T-helper 22 cell (primary cell): ENCODE data around the gene EHD3.

ENCODE experiments used
- DNase-seq: peaks from one replicate; pipeline ENCODE4 v3.0.0-alpha.2; 2020; ENCODE audit warnings: low read depth

EHD3 gene

DNA sequence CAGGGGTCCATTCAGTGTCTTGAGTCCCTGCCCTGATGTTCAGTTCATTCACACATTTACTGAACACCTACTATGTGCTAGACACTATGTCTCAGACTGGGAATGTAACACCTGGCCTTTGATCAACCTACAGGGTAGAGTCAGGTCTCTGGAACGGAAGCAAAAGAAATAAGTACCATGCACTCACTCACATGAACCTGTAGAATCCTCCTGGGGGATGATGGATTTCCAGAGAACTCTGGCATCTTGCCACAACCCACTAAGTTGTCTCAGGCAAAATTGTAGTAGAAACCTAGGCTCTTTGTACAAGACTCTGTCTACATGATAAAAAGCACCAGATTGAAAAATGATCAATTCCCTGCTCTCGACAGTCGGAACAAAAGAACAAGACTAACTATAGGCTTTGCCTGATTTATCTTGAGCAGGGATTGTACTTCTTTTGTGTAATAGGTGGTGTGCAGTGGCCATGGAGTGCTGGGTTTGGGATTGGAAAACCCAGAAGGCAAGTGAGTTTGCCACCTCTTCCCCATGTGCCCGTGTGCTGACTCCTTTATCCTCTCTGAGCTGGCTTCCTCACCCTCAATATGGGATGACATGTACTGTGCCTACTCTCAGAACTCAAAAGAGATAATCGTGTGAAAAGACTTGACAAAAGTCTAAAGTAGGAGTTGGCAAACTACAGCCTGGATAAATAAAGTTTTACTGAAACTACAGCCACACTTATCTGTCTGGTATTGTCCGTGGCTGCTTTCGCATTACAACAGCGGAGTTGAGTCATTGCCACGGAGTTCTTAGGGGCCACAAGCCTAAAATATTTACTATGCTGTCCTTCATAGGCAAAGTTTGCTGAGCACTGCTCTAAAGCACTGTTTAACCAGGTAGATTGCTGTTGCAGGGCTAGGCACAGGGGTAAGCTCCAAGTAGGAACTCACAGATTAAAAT, 21.0 kb upstream of the EHD3 start:
- DNase-seq: no peak

GRCh38 chr2:31213601-31214443, 20.1 kb upstream of the EHD3 start:
- DNase-seq: no peak

DNA sequence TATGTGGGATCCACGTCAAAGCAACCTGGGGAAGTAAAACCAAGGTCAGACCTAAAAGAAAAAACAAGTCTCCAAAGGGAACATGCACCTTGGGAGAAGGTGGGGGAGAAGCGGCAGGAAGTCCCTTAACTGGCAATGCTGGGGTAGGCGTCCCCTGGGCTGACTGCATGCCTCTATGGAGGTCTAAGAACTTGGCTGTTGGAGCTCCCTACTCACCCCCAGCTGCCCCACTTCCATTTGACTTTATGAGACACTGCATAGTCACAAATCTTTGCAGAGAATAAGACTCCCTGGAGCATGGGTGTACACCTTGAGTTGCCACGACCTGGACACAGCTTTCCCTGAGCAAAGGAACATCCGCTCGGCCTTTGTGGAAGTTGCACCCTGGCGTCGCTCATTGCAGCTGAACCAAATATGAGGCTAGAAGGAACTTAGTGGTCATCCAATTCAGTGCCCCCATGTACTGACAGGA, 19.5 kb upstream of the EHD3 start:
- no peak for DNase-seq

DNA sequence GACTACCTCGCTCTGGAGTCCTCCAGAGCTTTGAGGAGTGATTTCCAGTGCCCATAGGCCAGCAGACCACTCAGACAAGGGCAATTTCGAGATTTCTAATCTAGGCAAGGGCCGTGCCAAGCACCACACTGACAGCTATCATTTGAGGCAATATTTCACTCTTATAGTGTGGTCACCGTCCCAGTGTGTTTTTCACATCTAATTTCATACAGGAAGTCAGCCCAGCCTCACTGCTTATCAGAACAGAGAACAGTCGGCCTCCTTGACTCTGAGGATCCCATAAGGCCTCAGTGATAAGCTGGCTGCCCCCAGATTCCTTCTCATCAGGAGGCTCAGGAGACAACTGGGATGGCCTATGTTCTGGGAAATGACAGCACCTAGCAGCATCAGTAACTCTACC, 17.2 kb upstream of the EHD3 start:
- no peak for DNase-seq

DNA sequence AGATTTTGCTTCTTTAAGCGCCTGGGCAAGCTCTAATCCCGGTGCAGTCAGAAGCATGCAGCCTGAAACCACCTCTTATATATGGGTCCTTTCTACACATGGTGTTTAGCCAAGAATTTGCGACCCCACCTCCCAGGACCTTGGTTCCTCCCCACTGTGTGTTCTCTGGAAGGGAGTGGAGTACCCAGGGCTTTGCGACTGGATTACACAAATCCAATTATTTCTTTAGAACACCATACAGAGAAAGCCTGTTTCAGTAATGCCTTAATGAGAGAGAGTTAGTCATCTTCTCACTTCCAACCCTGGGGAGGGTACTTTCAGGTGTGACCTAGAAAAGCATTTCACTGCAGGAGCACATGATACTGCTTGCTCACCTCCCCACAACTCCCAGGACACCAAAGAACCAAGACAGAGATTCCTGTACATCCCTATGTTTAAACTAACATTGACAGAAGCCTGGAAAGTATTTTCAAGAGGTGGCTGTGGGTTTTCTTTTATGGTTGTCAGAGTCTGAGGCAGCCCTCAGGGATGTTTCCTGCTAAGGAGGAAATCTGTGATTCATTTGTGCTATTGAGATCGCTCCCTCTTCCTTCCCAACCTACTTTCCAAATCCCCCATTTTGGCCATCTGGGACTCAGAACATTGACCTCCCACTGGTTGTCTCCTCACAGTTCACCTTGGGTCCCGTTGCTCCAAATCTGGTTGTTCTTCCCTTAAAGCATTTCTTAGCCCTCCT, 16.3 kb upstream of the EHD3 start, which contains the start of gene CAPN14:
Gene CAPN14, minus strand, starts transcription at position 51 of the 736 bp plus-strand sequence. CDS start 12,068 bp downstream, outside the sequence.
- no peak for DNase-seq

DNA sequence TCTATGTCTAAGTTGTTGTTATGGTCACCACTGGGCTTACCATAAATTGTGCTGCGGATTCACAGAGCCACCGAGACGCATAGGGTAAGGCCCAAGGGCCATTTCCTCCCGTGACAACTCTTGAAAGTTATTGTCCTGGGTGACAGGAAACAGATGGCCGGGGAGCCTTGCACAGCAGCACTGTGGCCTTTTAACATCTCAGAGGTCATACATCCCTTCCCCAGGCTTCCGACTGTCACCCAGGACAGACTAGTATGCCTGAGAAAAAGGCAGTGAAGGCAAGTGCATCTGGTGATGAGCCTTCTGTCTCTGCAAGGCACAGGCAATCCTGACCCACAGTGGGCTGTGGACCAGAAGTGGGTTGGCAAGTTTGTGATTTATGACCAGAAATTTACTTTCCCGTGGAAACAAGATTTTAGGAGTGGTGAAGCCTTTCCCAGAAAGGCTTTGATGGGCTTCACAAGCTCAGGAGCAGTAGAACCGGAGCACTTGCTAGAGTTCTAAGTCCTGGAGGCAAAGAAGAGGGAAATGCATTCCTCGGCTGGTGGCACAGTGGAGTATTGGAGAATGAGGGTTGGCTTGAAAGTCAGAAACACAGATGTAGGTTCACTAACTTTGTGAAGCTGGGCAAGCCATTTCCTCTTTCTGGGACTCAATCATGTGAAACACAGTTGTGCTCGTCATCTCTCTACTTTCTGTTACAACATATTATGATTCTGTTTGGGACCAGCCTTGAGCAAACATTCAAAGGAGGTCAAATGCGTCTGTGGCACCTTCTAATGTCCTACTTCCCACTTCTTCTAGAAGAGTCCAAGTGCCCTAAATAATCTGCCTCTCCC, 14.6 kb upstream of the EHD3 start:
- no peak for DNase-seq

- no peak for DNase-seq
These were observed 12.4 kb upstream of the EHD3 start for GRCh38 chr2:31221544-31221943.

DNA sequence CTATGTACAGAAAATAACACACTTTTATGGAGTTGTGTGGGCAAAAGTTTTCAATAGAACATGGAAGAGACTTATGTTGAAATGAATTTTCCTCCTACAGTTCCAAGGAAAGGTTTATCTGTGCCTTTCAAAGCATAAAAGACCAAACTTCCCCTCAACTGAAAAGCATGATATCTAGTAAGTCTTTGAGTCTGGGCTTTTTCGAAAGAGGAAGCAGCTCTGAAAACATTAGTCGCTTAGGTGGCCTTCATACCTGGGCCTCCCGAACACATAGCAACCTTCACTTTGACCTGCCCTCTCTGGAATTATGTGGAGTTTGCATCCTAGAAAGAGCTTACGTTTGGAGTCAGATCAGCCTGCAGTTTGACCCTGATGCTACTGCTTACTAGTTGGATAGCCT, 11.9 kb upstream of the EHD3 start:
- DNase-seq: no peak

DNA sequence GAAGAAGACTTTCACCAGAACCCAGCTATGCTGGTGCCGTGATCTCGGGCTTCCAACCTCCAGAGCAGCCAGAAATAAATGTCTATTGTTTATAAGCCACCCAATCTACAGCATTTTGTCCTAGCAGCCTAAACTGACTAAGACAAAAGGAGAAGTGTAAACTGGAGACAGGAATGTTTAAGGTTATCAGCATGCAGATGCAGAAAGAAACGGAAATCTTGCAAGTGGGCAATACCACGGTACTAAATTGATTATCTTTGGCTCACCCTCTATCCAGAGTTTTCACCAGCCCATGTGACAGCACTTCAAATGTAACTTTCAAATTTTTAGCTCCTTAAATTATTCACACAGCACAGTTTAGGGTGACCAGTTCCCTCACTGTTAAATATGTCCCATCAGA, 10.9 kb upstream of the EHD3 start:
- DNase-seq: no peak

DNA sequence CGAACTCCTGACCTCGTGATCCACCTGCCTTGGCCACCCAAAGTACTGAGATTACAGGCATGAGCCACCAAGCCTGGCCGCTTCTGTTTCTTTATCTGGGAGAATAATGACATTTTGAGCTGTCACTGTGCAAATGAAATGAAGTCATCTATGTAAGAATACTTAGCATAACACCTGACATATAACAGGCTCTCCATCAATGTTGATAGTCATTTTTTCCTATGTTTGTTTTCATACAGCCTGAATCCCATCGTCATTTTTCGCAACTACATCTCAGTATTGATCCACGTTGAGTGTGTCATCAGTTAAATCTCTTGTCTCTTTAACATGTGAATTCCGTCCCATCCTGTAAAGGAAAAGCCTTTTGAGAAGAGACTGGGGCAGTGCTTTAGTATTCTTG, 10.2 kb upstream of the EHD3 start:
- DNase-seq: no peak

GRCh38 chr2:31226266-31226665, 7.7 kb upstream of the EHD3 start:
- DNase-seq: no peak

GRCh38 chr2:31227110-31227509, 6.8 kb upstream of the EHD3 start:
- no peak for DNase-seq

DNA sequence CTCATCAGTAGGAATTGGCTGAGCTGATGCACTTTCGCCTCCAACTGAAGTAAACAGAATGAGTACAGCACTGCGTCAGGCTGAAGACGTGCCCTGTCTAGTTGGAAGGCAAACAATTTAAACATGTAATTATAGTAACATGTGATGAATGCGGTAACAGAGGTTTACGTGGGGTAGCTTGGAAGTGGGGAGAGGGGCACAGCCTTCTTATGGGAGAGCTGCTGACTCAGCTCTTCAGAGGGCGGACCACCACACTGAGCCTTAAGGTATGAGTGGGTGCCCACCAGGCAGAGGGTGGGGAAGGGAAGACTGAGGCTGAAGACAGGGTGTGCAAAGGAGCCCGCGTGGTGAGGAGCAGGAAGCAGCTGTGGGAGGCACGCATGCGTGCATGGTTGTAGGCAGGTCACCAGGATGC, 6.2 kb upstream of the EHD3 start:
- DNase-seq: no peak

DNA sequence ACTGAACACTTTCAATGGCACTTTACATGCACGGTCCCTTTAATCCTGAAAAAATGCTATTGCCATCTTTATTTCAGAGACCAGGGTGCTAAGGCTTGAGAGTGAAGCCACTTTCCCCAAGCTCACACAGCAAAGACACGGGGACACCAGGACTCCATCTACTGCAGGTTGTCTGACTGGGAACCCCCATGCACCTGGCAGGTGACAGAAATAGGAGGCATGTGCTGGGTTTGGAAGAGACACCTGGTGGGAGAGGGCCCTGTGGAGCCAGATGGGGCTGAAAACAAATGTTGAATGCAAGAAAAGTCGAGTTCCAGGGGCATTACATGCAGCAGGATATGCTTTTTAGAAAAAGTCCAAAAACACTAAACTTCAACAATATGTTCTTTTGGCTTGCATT, 5.2 kb upstream of the EHD3 start:
- DNase-seq: no peak

DNA sequence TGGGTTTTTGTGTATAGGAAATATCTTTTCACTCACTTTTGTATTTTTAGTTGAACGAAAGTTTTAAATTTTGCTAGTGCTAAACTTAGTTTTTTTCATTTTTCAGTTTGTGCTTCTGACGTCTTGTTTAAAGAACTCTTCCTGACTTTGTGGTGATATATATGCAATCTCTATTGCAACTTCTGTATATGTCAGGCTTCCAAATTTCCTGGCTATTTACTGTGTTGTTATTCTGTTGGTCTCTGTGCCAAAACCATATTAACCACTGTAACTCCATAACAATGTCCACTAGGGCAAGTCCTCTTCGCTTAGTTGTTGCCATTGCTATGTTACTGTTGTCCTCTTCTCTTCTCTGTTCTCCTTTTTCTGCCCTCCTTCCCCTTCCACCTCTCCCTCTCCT, 3.2 kb upstream of the EHD3 start:
- DNase-seq: no peak

DNA sequence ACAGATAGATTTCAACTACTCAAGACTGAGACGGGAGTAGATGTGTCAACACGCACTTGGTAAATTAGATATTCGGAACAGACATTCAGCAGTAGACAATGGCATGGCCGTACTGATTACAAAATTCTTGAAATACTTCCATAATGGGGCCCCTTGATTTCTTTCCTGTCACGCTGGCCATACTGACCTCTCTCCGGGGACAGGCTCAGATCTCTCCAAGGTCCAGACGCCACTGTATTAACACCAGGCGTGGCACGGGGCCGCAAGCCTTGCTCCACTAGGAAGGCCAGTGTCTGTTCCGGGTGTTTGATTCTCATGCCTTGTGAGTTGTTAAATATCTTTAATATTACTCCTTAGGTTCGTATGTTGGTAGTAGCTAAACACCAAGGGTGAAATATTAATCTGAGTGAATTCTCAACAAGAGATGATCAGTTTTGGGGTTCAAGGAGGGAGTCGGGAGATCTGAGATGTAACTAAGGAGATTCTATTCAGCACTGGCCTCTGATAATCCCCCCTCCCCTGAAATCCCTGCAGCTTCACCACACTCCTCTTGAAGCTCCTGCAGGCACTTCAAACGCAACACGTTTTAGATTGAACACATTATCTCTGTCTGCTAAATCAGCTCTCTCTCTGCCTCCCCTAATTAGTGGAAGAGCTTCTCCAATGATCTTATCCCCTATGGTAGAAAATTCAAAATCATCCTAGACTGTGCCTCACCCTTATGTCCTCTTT, 2.2 kb upstream of the EHD3 start:
- DNase-seq: no peak

- no peak for DNase-seq
These were observed 1.4 kb upstream of the EHD3 start for GRCh38 chr2:31232586-31232985.

GRCh38 chr2:31233231-31233630, 721 bp upstream of the EHD3 start:
- DNase-seq: no peak

GRCh38 chr2:31234683-31235503, 941 bp downstream of the EHD3 start:
- DNase-seq: no peak

GRCh38 chr2:31235504-31235902, 1.6 kb downstream of the EHD3 start:
- DNase-seq: no peak
